Measurements from ENCODE around the gene THEM4.
"Not testable (repeated sequence)": the region's sequence is repeated elsewhere in the genome, so short reads cannot be mapped to it uniquely, and the experiment has no call there.

Gene THEM4

DNA sequence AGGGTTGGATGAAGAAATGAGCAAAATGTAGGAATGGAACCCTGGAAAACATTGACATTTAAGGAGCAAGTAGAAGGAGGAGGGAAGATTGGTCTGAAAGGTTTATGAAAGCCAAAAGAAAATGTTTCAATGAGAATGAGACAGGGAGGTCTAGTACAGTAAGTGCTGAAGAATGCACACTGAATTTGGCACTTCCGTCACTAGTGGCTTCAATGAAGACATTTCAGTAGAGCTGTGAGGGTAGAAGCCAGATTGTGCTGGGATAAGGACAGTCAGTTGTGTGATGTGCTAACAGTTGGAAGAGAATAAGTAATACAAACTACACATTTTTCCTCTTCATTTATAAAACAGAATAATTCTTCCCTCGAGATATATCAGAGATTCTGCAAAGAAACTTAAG, 17.1 kb downstream of the THEM4 start:
- no peak for DNase-seq

DNA sequence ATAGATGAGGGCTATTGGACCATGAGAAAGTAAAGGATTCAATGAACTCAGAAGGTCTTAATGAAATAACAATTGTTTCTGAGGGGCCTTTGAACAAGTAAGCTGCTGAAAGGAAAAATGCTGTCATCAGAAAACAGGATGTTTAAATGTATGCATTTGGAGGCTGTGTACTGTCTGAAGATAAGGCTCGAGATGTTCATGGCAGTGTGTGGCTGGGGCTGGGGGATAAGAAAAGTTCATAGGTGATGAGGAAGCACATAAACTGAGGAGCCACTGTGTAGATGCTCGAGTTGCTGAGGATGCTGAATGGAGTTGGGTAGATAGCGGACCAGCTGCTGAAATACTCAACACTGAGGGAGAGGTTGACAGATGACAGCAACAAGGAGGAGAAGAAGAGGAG, 17.8 kb downstream of the THEM4 start:
- DNase-seq: no peak

DNA sequence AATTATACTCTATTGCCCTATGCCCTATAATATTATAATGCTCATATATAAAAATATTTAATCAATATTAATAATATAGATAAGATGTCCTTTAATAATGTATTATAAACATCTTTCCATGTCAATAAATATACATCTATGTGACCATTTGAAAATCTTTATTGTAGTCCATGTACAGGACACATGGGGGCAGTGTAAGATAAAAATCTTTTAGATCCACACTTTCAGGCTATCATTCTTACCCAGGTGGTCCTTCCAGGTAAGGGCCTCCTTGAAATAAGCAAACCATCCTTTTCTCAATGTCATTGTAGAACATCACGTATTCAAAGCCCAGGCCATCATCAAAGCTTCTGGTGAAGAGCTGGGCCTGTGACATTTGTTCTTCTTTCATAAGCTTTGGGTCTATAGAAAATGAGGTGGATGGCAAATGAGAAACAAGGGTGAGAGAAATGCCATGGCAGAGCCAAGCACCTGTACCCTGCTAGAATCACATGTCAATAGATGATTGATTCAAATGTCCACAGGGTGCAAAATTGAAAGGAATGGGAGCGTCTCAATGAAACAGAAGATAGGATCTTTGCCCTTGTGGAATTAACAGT, 20.2 kb downstream of the THEM4 start:
- no peak for DNase-seq

DNA sequence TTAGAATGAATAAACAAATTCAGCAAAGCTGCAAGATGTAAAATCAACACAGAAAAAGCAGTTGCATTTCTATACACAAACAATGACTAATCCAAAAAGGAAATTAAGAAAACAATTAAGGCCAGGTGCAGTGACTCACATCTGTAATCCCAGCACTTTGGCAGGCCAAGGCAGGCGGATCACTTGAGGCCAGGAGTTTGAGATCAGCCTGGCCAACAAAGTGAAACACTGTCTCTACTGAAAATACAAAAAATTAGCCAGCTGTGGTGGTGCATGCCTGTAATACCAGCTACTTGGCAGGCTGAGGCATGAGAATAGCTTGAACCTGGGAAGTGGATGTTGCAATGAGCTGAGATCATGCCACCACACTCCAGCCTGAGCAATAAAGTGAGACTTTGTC, 22.3 kb downstream of the THEM4 start:
- no peak for DNase-seq

DNA sequence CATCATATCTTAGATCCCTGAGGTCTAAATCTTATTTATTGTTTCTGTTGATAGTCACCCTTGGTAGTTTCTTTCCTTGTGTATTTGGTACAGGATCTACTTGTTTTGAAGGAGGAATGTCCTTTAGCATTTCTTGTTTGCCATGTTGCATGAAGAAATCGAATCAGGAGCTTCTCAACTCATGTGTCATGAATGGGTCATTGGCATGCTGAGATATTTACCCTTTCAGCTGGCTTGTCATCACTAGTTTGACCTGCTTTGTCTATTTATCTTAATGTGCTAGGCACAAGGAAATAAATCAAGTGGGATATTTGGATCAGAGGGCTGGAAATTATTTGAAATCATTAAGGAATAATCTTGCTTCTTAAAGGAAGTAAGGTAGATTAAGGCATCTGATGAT, 23.8 kb downstream of the THEM4 start:
- no peak for DNase-seq

DNA sequence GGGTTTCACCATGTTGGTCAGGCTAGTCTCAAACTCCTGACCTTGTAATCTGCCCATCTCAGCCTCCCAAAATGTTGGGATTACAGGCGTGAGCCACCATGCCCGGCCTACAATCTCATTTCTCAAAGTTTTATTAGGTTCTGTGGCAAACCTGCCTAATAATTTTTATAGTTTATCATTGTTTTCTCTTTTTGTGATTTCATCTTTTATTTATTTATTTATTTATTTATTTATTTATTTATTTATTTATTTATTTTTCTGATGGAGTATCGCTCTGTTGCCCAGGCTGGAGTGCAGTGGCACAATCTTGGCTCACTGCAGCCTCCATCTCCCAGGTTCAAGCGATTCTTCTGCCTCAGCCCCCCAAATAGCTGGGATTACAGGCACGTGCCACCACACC, 24.4 kb downstream of the THEM4 start:
- DNase-seq: not testable (repeated sequence)

DNA sequence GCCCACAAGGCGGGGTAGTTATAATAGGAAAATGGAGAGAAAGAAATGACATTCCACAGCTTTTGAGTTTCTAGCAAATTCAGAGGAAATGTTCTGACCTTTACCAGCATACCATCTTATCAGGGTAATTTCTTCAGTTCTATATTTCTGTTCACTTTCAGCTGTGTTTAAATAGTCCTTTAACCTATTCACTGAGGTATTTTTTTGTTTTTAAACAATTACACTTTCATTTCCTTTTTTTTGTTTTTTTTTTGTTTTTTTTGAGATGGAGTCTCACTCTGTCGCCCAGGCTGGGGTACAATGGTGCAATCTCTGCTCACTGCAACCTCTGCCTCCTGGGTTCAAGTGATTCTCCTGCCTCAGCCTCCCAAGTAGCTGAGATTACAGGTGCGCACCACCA, 24.9 kb downstream of the THEM4 start:
- DNase-seq: not testable (repeated sequence)

DNA sequence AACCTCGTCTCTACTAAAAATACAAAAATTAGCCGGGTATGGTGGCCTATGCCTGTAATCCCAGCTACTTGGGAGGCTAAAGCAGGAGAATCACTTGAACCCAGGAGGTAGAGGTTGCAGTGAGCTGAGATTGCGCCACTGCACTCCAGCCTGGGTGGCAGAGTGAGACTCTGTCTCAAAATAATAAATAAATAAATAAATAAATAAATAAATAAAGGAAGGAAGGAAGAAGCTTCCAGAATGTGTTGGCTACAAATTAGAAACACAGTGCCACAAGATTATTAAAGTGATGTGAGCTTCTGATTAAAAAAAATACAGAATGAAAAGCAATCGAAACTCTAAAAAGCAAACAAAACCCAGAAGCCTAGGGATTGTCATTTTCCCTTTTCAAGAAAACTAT, 25.4 kb downstream of the THEM4 start:
- DNase-seq: not testable (repeated sequence)

DNA sequence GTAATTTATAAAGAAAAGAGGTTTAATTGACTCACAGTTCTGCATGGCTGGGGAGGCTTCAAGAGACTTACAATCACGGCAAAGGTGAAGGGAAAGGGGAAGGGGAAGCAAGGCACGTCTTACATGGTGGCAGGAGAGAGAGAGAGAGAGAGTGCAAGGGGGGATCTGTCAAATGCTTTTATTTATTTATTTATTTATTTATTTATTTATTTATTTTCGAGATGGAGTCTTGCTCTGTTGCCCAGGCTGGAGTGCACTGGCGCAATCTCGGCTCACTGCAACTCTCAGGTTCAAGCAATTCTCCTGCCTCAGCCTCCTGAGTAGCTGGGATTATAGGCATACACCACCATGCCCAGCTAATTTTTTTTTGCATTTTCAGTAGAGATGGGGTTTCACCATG, 26.4 kb downstream of the THEM4 start:
- not testable (repeated sequence) for DNase-seq

DNA sequence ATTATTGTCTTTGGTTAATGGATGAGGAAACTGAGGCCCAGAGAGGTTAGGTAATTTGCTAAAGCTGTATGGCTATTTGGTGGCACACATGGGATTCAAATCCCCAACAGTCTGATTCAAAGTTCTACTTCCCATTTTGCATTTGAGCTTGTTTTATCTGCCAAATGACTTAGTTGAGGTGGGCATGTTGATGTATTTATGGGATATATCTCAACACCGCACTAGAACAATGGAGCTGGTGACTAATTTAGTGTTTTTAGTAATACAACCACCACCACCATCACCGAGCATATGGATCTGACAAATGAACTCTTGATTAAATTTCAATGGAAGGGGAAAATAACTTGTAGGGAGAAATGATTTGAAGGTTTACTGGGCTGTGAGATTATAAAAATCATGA, 26.8 kb downstream of the THEM4 start:
- no peak for DNase-seq

DNA sequence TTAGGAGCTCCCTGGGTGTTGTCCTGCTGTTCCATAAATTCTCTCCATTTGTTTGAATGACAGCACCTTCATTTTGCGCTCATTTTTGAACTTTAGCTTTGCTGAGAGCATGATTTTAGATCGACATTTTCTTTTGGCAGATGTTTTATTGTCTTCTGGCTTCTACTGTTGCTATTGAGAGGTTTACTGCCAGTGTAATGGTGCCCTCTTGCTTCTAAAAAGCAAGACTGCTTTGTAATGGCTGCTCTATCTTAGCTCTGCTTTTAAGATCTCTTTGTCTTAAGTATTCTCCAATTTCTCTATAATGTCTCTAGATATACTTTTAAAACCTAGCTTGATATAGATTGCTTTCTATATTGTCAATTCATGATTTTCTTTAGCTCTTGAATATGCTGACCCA, 27.8 kb downstream of the THEM4 start:
- no peak for DNase-seq

DNA sequence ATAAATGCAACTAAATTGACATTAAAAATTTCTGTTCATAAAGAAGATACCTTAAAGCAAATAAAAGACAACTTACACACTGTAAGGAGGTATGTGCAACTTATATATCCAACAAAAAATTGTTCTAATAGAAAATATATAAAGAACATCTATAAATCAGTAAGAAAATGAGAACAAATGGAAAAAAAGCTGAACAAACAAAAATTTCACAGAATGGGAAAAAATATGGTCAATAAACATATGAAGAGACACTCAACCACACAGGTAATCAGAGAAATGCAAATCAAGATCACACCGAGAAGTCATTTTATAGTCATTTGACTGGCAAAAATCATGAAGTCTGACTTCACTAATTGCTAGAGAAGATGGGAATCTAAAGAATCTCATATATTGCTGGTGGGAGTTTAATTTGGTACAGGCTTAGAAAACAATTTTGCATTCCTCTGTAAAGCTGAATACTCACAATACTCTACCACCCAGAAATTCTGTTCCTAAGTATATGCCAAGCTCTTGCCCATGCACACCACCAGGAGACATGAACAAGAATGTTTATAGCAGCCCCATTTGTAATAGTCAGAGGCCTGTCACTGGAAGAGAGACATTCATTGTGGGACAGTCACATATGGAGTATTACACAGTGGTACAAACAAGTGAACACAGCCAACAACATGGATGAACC, 33.8 kb downstream of the THEM4 start:
- no peak for DNase-seq

DNA sequence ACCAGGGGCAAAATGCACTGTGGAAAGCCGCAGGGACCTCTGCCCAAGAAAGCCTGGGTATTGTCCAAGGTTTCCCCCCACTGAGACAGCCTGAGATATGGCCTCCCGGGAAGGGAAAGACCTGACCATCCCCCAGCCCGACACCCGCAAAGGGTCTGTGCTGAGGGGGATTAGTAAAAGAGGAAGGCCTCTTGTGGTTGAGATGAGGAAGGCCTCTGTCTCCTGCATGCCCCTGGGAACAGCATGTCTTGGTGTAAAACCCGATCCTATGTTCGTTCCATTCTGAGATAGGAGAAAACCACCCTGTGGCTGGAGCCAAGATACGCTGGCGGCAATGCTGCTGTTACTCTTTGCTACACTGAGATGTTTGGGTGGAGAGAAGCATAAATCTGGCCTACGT, 36.5 kb downstream of the THEM4 start:
- DNase-seq: not testable (repeated sequence)

DNA sequence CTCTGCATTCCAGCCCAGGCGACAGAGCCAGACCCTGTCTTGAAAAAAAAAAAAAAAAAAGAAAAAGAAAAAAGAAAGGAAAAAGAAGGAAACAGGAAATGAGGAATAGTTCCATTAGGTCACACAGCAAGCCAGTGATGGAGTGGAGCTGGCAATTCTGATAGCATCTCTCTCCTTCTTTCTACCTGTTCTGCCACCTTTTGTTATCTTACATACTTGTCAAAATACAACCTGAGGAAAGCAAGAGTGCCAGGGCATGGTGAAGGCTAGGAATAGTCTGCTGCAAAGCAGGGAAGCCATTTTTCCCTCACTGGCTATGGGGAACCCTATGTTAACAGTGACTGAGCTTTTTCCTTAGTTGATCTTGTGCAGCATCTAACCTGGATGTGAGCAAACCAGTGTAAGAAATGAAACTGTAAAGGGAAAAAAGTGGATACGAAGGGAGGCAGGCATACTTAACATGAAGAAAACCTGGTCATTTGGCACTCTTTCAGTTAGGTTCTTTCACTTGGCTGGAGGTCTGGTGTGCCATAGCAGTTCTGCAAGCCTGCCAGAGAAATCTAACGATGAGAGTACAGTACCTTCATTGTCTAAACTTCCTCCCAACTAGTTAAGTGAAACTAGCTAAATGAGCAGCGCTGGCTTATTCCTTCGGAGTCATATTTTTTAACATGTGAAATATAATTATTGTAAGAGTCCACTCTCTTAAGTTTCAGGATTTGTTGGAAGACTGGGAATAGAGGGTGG, 37.9 kb downstream of the THEM4 start:
- no peak for DNase-seq

DNA sequence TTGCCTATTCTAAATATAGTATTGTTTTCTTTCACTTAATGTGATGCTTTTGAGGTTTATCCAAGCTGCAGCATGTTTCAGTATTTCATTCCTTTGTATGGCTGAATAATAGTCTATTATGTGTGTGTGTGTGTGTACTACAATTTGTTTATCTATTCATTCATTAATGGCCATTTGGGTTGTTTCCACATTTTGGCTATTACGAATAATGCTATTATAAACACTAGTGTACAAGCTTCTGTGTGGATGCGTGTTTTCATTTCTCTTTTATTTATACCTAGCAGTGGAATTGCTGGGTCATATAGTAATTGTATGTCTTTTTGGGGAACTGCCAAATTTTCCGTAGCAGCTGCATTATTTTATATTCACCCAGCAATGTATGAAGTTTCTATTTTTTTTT, 40.8 kb downstream of the THEM4 start:
- DNase-seq: no peak

DNA sequence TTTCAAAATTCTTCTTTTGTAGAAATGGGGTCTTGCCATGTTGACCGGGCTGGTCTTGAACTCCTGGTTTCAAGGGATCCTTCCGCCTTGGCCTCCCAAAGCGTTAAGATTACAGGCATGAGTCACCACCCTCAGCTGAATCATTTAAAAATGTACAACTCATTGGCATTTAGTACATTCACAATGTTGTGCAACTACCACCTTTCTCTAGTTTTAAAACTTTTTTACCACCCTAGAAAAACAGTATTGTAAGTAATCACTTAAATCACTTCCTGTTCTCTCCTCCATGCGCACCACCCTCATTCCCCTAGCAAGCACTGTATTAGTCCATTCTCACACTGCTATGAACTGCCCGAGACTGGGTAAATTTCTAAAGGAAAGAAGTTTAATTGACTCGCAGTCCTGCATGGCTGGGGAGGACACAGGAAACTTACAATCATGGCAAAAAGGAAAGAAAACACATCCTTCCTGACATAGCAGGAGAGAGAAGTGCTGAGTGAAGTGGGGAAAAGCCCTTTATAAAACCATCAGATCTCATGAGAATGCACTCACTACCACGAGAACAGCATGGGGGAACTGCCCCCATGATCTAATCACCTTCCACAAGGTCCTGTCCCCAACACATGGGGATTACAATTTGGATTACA, 41.4 kb downstream of the THEM4 start:
- no peak for DNase-seq

DNA sequence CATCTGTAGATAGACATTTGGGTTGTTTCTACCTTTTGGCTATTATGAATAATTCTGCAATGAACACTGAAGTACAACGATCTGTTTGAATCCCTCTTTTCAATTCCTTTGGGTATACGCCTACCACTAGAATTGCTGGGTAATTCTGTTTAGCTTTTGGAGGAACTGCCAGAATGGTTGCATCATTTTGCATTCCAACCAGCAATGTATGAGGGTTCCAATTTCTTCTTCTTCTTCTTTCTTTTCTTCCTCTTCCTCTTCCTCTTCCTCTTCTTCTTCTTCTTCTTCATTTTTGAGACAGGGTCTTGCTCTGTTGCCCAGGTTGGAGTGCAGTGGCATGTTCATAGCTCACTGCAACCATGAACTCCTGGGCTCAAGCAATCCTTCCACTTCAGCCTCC, 42.0 kb downstream of the THEM4 start:
- DNase-seq: no peak

DNA sequence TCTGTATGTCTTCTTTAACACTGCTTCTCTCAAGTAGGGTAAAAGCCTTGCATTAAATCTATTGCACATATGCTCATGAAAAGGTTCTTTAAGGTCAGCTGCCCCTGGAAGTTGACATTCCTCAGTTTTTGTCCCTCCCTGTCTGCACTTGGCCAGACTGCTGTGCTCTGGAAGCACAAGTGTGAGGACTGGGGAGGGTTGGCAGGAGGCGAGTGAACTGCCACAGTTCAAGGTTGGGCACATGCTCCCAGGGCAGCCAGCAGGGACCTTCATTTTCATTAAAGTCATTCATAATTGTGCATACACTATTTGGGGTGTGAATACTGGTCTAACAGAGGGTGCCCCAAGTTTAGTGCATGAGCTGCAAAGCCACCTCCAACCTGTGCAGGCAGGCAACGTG, 44.9 kb downstream of the THEM4 start:
- no peak for DNase-seq

DNA sequence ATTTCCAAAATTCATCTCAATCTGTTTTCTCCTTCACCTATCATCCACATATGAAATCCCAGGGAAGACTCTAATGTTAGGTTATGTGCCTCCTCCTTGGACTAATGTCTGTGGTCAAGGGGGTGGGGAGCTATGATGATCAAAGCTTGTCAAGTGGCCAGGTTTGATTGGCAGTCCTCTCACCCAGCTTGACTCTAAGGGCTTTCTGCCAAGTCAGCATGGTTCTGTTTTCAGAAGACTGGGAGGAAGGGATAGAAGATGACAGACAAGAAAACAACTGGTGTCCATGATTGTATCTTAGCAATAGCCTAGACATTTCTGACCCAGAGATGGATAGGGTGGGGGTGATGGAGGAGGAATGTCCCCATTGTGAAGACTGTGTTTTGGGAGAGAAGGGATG, 46.7 kb downstream of the THEM4 start:
- no peak for DNase-seq

DNA sequence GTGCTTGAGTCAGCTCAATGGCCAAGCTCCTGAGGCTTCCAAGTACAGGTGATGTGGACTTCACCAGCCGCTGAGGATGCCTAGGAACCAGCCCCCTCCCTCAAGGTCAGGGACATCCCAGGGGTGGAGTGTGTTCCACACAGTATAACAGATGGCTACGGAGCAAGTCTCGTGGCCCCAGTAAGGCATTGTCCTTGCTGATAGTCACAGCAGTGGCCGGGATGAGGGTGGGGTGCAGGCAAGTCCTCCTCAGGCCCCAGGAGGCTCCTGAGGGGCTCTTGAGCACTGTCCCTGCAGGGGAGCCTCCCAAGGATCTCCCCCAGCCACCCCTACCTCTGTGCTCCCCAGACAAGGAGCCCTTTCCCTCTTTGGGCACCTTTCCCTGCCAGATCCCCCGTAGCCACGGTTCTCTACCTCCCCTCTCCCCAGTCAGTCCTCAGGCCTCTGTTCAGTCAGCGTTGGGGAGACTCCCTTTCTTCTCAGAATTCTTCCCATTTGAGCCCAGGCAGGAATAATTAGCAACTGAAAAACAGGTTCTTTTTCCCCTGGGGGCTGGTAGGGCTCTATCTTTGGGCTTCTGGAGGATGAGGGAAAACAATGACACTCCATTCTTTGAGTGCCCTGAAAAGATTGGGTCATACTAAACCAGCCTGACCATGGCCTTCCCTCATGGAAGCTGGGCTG, 48.7 kb downstream of the THEM4 start:
- no peak for DNase-seq

DNA sequence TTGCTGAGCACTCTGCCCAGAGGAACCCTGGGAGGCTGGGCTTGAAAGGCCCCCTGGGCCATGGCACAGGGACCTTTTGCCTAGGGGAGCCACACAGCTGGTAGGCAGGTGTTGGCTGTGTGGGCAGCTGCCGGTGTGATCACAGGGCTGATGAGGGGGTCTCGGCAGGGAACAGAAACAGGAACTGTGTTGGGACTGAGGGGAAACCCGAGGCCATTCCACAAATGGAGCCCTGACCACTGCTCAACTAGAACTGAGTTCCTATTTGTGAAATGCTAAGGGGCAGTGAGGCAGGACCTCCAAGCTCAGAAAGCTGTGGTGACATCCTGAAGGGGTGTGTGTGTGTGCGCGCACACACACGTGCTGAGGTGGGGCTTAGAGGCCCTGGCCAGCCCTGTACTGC, 49.4 kb downstream of the THEM4 start:
- no peak for DNase-seq

DNA sequence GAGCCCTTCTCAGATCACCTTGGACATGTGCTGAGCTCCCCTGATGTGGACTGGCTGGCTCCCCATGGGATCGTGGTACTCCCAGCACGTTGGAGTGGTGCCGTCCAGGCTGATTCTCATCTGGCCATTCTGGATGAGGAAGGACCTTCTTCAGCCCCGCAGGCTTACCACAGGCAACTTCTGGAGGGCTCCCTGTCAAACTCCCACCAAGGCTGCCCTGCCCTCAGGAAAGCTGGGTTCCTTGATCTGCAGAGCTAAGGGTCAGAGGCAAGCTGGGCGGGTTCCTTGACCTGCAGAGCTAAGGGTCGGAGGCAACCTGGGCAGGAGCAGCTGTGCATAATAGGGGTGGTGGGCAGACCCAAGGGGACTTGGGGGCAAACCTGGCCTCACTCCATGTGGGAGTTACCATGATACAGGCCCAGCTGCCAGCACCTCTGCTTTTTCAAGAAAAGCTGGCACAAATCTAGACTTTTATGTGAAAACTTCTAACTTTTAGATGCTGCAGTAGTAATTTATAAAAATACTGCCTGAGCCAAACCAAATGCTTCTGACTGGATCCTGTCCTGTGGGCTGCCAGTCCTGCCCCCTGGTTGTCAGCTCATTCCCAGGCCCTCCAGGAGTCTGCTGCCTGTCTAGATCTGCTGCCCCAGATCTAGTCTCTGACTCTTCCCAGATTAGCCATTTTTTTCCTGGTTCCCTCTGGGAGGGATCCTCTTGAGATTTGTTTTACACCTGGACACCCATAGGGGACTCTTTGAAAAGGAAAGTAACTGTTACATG, 50.2 kb downstream of the THEM4 start:
- no peak for DNase-seq

Measured in femur (tissue), 1 donor.